T-cell (primary cell): ENCODE measurements around the gene DEPDC1. TPM values are rescaled to one million over a fixed set of nuclear protein-coding genes. Genes with fewer than 3 reads are reported as not detected.

Experiments used
- ATAC-seq, 4 experiments: fragments of 200-7000 bp in 3 of 4; fragments of 150-1000 bp in 1 of 4; cut with Tn5 transposase; replicated peaks in 1 of 4; 1 replicate in 3 of 4; 2 replicates in 1 of 4; pipeline ENCODE4 v1.10.0; 2021; ENCODE audit warnings: moderate library complexity in 3 of 4, mild to moderate bottlenecking in 2 of 4, moderate number of reproducible peaks in 1 of 4
- CTCF ChIA-PET, 2 donors: fragments of 300-600 bp; sonication (Branson Sonifier 250); formaldehyde crosslinking; loops; one replicate each; lab custom pipeline; 2022; ENCODE audit warnings: antibody characterized with exemption in 2 of 2; lab: Charles Lee
- POLR2A ChIA-PET, 2 donors: fragments of 300-600 bp; sonication (Branson Sonifier 250); formaldehyde crosslinking; loops; one replicate each; lab custom pipeline; 2022; ENCODE audit warnings: antibody characterized with exemption in 2 of 2; lab: Charles Lee
- DNase-seq, 35 experiments: peaks; one replicate each; pipeline versions ENCODE4 v3.0.0 to v3.0.0-alpha.2; 2013 to 2023
- H3K27ac ChIP-seq: one replicate; pipeline ENCODE4 v1.5.1; 2013; ENCODE audit warnings: low read length
- H3K27me3 ChIP-seq, 2 experiments: replicated peaks in 1 of 2; 1 replicate in 1 of 2; 2 replicates in 1 of 2; pipeline versions ENCODE4 v1.6.1 to v1.7.0; 2013; ENCODE audit warnings: low read length in 1 of 2, mixed read lengths in 1 of 2; ENCODE audit not compliant: control insufficient read depth in 2 of 2, insufficient read depth in 2 of 2; ENCODE audit errors: extremely low read depth in 1 of 2
- H3K36me3 ChIP-seq, 2 donors: 1 replicate in 1 of 2; 2 replicates in 1 of 2; pipeline versions ENCODE4 v1.6.1 to v1.7.0; 2013; ENCODE audit warnings: low read length in 1 of 2; ENCODE audit not compliant: control insufficient read depth in 2 of 2, insufficient read depth in 1 of 2; ENCODE audit errors: extremely low read depth in 1 of 2
- H3K4me1 ChIP-seq, 2 experiments: 1 replicate in 1 of 2; 2 replicates in 1 of 2; pipeline versions ENCODE4 v1.6.1 to v1.7.0; 2013; ENCODE audit warnings: low read length in 2 of 2, mixed read lengths in 1 of 2; ENCODE audit not compliant: insufficient read depth in 2 of 2, control insufficient read depth in 1 of 2; ENCODE audit errors: extremely low read depth in 1 of 2
- H3K4me3 ChIP-seq, 2 donors: 1 replicate in 1 of 2; 2 replicates in 1 of 2; pipeline versions ENCODE4 v1.5.1 to v1.7.0; 2013; ENCODE audit warnings: mild to moderate bottlenecking in 2 of 2, low read length in 1 of 2, moderate library complexity in 1 of 2; ENCODE audit not compliant: control insufficient read depth in 1 of 2; ENCODE audit errors: extremely low read depth in 1 of 2
- H3K9me3 ChIP-seq: 2 replicates; pipeline ENCODE4 v1.7.0; 2013
- H3K27ac Mint-ChIP-seq, 2 donors: one replicate each; pipeline ENCODE4 v1.8.0; 2020 to 2021; ENCODE audit warnings: mild to moderate bottlenecking in 2 of 2, mixed read lengths in 2 of 2
- H3K27me3 Mint-ChIP-seq, 2 donors: one replicate each; pipeline ENCODE4 v1.8.0; 2021 to 2022; ENCODE audit warnings: mixed read lengths in 2 of 2
- H3K36me3 Mint-ChIP-seq: one replicate; pipeline ENCODE4 v1.8.0; 2021; ENCODE audit warnings: mixed read lengths
- H3K4me1 Mint-ChIP-seq, 3 donors: one replicate each; pipeline ENCODE4 v1.8.0; 2020 to 2022; ENCODE audit warnings: mixed read lengths in 3 of 3, mild to moderate bottlenecking in 1 of 3
- H3K4me3 Mint-ChIP-seq, 3 donors: one replicate each; pipeline ENCODE4 v1.8.0; 2020 to 2022; ENCODE audit warnings: mild to moderate bottlenecking in 3 of 3, mixed read lengths in 3 of 3, moderate library complexity in 3 of 3
- H3K9me3 Mint-ChIP-seq, 3 donors: one replicate each; pipeline ENCODE4 v1.8.0; 2020 to 2022; ENCODE audit warnings: mixed read lengths in 3 of 3
- WGBS: methylation state at CpG from one replicate; pipeline ENCODE4 v1.1.5; 2013; ENCODE audit warnings: missing lambda C conversion rate; ENCODE audit not compliant: insufficient coverage; 5-methylcytosine and 5-hydroxymethylcytosine counted together
- total RNA-seq, 35 experiments: library from RNA in 6 of 35; stranded (reverse) in 6 of 35; fragments of 120-200 nt in 1 of 35; gene quantifications; one replicate each; pipeline versions ENCODE4 v1.2.1 to v1.2.4 and lab custom pipeline; 2013 to 2026

The DEPDC1 gene
- total RNA-seq, 5 donors from 2014 or later (not counting 1 experiment from before 2014, with no cell fraction given) = 0.08 to 0.41 (median 0.20) TPM

DNA sequence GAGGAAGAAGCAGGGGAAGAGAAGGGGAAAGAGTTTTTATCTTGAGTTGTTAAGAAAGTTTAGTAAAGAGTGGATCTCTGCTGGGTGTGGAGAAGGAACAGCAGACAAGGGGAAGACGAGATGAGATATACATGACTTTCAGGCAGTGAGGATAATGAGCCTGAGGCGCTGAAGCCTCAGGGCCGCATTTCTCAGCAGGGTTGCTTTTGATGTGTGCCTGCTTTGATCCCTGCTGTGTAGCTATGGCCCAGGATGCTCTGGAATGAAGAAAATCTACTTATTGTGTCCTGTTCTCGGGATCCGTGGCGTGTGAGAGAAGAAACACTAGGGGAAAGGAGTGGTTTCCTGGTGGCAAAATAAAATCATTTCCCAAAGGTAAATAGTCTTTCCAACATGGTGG, 32.0 kb downstream of the DEPDC1 start:
- H3K36me3 Mint-ChIP-seq = no peaks in the 10 kb centered on the region
- Histone ChIP-seq H3K27ac (no peak overlapping the region), H3K9me3 (no peaks in the 10 kb centered on the region), H3K4me3 (no peak overlapping the region), H3K4me1 (no peaks in the 10 kb centered on the region), H3K36me3 (no peaks in the 10 kb centered on the region), H3K27me3 (no peaks in the 10 kb centered on the region)
- CTCF ChIA-PET = no interaction called here
- 67% methylated on average over 5 of the region's 6 CpGs for WGBS
- H3K27me3 Mint-ChIP-seq = peaks cover 5 to 9% of the 10 kb centered on the region in 2 donors
- no peak for DNase-seq
- H3K9me3 Mint-ChIP-seq = peaks cover 7 to 16% (median 9%) of the 10 kb centered on the region in 3 donors
- ATAC-seq = no peak
- POLR2A ChIA-PET = no interaction called here
- no peaks in the 10 kb centered on the region for H3K4me1 Mint-ChIP-seq
- H3K4me3 Mint-ChIP-seq = no peak overlapping the region
- no peak overlapping the region for H3K27ac Mint-ChIP-seq

DNA sequence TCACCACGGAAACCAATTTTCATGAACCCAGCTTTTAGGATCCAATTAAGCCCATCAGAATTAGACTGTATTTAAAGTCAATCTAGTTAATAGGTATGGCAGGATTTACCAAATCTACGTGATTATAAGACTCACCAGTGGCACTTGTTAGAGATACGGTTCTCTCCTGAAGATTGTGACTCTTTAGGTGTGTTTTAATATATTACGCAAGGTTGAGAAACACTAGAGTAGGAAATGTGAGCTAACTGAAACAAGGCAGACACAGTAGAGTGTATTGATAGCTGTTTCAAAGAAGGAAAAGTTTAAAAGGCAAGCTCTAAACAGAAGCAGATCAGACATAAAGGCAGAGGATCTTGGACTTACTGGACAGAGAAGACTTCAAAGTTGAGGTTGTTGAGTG, 35.9 kb downstream of the DEPDC1 start:
- POLR2A ChIA-PET = no interaction called here
- H3K4me3 ChIP-seq = no peak overlapping the region
- Mint-ChIP-seq H3K27ac (no peak overlapping the region), H3K27me3 (peaks cover 7 to 11% of the 10 kb centered on the region in 2 donors), H3K9me3 (peaks cover 7 to 16% (median 9%) of the 10 kb centered on the region in 3 donors), H3K4me3 (no peak overlapping the region), H3K36me3 (no peaks in the 10 kb centered on the region), H3K4me1 (no peaks in the 10 kb centered on the region)
- no peaks in the 10 kb centered on the region for H3K36me3 ChIP-seq
- 92% methylated on average over 3 of the region's 4 CpGs for WGBS
- no peak for ATAC-seq
- no peak for DNase-seq
- H3K4me1 ChIP-seq = no peaks in the 10 kb centered on the region
- H3K9me3 ChIP-seq = no peaks in the 10 kb centered on the region
- H3K27ac ChIP-seq = no peak overlapping the region
- CTCF ChIA-PET = no interaction called here
- H3K27me3 ChIP-seq = no peaks in the 10 kb centered on the region

DNA sequence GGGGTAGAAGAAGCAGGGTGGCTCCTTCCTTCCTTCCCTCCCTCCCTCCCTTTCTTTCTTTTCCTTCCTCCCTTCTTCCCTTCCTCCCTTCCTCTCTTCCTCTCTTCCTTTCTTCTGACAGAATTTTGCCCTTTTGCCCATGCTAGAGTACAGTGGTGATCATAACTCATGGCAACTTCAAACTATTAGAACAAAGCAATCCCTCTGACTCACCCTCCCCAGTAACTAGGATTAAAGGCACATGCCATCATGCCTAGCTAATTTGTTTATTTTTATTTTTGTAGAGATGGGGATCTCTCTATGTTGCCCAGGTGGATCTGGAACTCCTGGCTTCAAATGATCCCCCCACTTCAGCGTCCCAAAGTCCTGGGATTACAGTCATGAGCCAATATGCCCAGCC, 37.1 kb downstream of the DEPDC1 start:
- Mint-ChIP-seq H3K4me3 (no peak overlapping the region), H3K9me3 (peaks cover 7 to 11% (median 9%) of the 10 kb centered on the region in 3 donors), H3K4me1 (no peaks in the 10 kb centered on the region), H3K27ac (no peak overlapping the region), H3K27me3 (peaks cover 4 to 7% of the 10 kb centered on the region in 2 donors), H3K36me3 (no peaks in the 10 kb centered on the region)
- no peak overlapping the region for H3K27ac ChIP-seq
- no peaks in the 10 kb centered on the region for H3K36me3 ChIP-seq
- no peaks in the 10 kb centered on the region for H3K9me3 ChIP-seq
- H3K27me3 ChIP-seq = no peaks in the 10 kb centered on the region
- WGBS = no CpG with 5 or more reads among the region's 1 CpG
- ATAC-seq (no peak), DNase-seq (no peak)
- no peak overlapping the region for H3K4me3 ChIP-seq
- H3K4me1 ChIP-seq = no peaks in the 10 kb centered on the region
- POLR2A ChIA-PET = no interaction called here
- CTCF ChIA-PET = no interaction called here

DNA sequence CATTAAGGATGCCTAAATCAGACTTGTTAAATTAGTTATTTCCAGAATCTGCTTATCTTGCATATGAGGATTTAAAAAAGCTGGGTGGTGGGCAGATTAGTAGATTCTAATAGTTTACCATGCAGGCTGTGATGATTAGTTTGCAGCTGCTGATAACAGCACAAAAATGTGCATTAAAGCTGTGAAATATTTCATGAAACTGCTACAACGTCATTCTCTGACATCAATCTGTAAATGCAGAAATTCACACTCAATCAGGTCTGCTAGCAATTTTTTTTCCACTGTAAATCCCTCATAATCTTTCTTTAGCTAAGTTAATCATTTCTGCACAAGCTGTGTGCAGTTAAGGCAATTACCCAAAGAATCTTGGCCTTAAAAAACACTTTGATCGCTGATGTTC, 37.8 kb downstream of the DEPDC1 start:
- Histone ChIP-seq H3K27ac (no peak overlapping the region), H3K9me3 (no peaks in the 10 kb centered on the region), H3K36me3 (no peaks in the 10 kb centered on the region), H3K4me1 (no peaks in the 10 kb centered on the region), H3K27me3 (no peaks in the 10 kb centered on the region), H3K4me3 (no peak overlapping the region)
- H3K9me3 Mint-ChIP-seq = peaks cover 3 to 7% (median 4%) of the 10 kb centered on the region in 3 donors
- ChIA-PET CTCF (no interaction called here), POLR2A (no interaction called here)
- no peak overlapping the region for H3K27ac Mint-ChIP-seq
- WGBS = 100% methylated on average over 1 of the region's 2 CpGs
- no peak overlapping the region for H3K4me3 Mint-ChIP-seq
- no peaks in the 10 kb centered on the region for H3K4me1 Mint-ChIP-seq
- ATAC-seq = no peak
- H3K27me3 Mint-ChIP-seq = peaks cover 2 to 3% of the 10 kb centered on the region in 2 donors
- no peak for DNase-seq
- no peaks in the 10 kb centered on the region for H3K36me3 Mint-ChIP-seq

DNA sequence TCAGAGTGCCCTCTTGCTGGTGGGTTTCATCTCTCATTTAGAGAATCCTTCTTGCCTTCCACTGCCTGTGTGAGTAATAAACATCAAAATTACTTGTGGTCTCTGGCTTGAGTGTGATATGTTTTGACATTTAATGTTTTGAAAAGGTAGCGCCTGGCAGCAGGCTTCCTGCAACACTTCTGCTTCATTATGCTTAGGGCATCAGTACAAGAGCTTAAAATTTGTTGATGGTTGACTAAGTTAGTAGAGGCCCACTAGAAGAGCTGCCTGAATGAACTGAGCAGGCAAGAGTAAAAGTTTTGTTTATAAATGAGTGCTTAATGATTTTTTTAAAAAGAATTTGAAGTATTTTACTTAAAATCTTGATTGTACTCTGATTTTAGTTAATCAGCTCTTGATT, 40.7 kb downstream of the DEPDC1 start:
- peaks cover 2 to 3% of the 10 kb centered on the region in 2 donors for H3K27me3 Mint-ChIP-seq
- no peak for DNase-seq

DNA sequence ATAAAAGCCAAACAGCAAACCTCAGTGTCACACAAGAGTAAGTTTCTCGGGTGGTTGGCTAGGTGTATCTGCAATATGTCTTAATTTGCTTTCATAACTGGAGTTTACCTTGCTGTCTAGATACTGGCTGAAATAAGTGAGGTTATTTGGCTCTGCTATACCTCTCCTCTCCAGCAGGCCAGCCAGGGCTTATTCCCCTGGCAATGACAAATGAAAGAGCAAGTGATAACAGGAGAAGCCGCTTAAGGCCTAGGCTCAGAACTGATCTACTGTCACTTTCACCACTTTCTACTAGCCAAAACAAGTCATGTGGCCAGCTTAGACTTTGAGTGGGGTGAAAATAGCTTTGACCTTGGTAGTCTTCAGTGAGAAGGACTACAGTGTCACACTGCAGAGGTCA, 42.3 kb downstream of the DEPDC1 start:
- H3K36me3 Mint-ChIP-seq = no peaks in the 10 kb centered on the region
- Histone ChIP-seq H3K9me3 (no peaks in the 10 kb centered on the region), H3K27me3 (no peaks in the 10 kb centered on the region), H3K4me3 (no peak overlapping the region), H3K4me1 (no peaks in the 10 kb centered on the region), H3K36me3 (no peaks in the 10 kb centered on the region), H3K27ac (no peak overlapping the region)
- no peak overlapping the region for H3K4me3 Mint-ChIP-seq
- H3K27ac Mint-ChIP-seq = no peak overlapping the region
- POLR2A ChIA-PET = no interaction called here
- no peak for ATAC-seq
- no peaks in the 10 kb centered on the region for H3K27me3 Mint-ChIP-seq
- WGBS = no CpG with 5 or more reads among the region's 2 CpGs
- peaks cover 0 to 3% (median 0%) of the 10 kb centered on the region in 3 donors for H3K9me3 Mint-ChIP-seq
- CTCF ChIA-PET = no interaction called here
- DNase-seq = no peak
- H3K4me1 Mint-ChIP-seq = no peaks in the 10 kb centered on the region

More for the DNA sequence above, 40.7 kb downstream of the DEPDC1 start:
- no CpG with 5 or more reads among the region's 1 CpG for WGBS
- Mint-ChIP-seq H3K27ac (no peak overlapping the region), H3K9me3 (peaks cover 0 to 3% (median 0%) of the 10 kb centered on the region in 3 donors), H3K4me1 (no peaks in the 10 kb centered on the region), H3K4me3 (no peak overlapping the region), H3K36me3 (no peaks in the 10 kb centered on the region)
- H3K9me3 ChIP-seq = no peaks in the 10 kb centered on the region
- H3K4me1 ChIP-seq = no peaks in the 10 kb centered on the region
- H3K36me3 ChIP-seq = no peaks in the 10 kb centered on the region
- ChIA-PET CTCF (no interaction called here), POLR2A (interaction anchor here in 1 of 2 donors (0.5 kb wide), 1 partner anchor 139 kb away, joined by 5 read pairs; no protein-coding TSS in a partner anchor)
- no peak overlapping the region for H3K27ac ChIP-seq
- ATAC-seq = no peak
- no peaks in the 10 kb centered on the region for H3K27me3 ChIP-seq
- no peak overlapping the region for H3K4me3 ChIP-seq
